ENCODE measurements around the gene ATP6AP1. TPM values are rescaled to one million over a fixed set of nuclear protein-coding genes. Genes with fewer than 3 reads are reported as not detected.
"Not testable (repeated sequence)": the region's sequence is repeated elsewhere in the genome, so short reads cannot be mapped to it uniquely, and the experiment has no call there.

The ATP6AP1 gene
- total and polyA plus RNA-seq, 2 donors (not counting 3 experiments of a cell fraction or from before 2014, with no cell fraction given), result 145 to 322 TPM

DNA sequence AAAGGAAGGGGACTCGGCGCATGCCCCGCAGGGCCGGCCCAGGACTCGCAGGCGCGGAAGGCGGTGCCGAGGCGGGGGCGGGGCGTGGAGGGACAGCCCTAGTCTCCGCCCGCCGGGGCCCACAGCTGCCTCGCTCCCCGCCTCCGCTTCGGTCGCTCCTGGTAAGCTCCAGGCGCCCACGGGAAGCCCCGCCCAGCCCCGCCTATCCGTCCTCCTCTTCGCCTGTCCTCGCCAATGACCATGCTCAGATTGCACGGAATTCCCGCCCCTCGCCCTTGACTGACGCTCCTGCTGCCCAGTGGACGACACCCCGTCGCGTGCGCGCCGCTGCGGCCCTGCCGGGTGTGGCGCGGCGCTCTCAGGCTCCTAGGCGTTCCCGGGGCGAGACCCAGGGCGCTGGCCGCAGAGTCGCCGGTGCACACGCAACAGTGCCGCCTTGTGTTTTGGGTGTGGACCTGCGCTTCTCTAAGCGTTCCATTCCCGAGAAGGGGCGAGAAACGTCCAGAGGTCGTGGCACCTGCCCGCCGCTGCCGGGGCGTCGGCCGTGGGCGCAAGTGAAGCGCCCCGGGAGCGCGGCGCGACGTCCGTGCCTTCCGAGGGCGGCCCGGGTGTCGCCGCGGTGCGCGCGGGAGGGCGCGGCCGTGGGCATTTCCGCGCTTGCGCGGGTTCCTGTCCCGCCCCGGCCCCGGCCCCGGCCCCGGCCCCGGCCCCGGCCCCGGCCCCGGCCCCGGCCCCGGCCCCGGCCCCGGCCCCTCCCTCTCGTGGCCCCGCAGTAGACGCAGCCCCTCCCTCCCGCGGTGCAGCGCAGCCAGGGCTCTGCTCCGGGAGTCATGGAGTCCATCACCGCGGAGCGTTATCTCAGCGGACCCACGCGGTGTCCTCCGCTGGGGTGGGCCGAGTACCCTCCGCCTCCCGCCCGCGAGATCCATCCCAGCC is 38.4 kb upstream of the ATP6AP1 start:
- dilution Hi-C loops (cut with MboI; ENCODE audit: extremely low pct_ligation_motif_present, low sequenced_read_pairs); H3K79me2 ChIP-seq (ENCODE audit: control insufficient read depth, insufficient read depth, low read length); H3K9ac ChIP-seq (replicated peaks; ENCODE audit: extremely low read depth, insufficient read depth, low read length); H3K9me1 ChIP-seq (replicated peaks; ENCODE audit: control insufficient read depth, extremely low read depth, insufficient read depth, low read length); H3K27ac ChIP-seq (ENCODE audit: insufficient read depth, low read depth, low read length); POLR2A ChIA-PET; H4K20me1 ChIP-seq (replicated peaks; ENCODE audit: control insufficient read depth, extremely low read depth, insufficient read depth, low read length); BruUV-seq (replicated peaks); H2AFZ ChIP-seq (ENCODE audit: low read depth, low read length); intact Hi-C loops (cut with micrococcal nuclease); H3K27me3 ChIP-seq (ENCODE audit: control insufficient read depth in 2 of 2, insufficient read depth in 2 of 2, low read length in 2 of 2); CTCF ChIA-PET; DNase-seq (ENCODE audit: low read depth, low spot score); H3K4me2 ChIP-seq (ENCODE audit: insufficient read depth, low read length); H3K4me1 ChIP-seq (ENCODE audit: control insufficient read depth, extremely low read depth, insufficient read depth, low read length); H3K36me3 ChIP-seq (ENCODE audit: control insufficient read depth in 2 of 2, extremely low read depth in 1 of 2, insufficient read depth in 2 of 2, low read length in 2 of 2); H3K9me3 ChIP-seq (replicated peaks; ENCODE audit: control insufficient read depth, insufficient read depth, low read length): not testable (repeated sequence)
- FAIRE-seq, result peak; percentile 100
- peak overlapping the region in 1 of 3 experiments; percentile 28 for H3K4me3 ChIP-seq (replicated peaks in 1 of 3; ENCODE audit: insufficient read depth in 1 of 3, low read depth in 1 of 3, low read length in 3 of 3)

DNA sequence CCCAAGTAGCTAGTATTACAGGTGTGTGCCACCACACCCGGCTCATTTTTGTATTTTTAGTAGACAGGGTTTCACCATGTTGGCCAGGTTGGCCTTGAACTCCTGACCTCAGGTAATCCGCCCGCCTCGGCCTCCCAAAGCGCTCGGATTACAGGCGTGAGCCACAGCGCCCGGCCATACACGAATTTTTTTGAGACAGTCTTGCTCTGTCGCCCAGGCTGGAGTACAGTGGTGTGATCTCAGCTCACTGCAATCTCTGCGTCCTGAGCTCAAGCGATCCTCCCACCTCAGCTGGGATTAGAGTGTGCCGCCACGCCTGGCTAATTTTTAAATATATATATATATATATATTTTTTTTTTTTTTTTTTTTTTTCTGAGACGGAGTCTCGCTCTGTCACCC is 32.1 kb upstream of the ATP6AP1 start:
- H3K9me1 ChIP-seq (replicated peaks; ENCODE audit: control insufficient read depth, extremely low read depth, insufficient read depth, low read length); BruUV-seq (replicated peaks); H3K4me3 ChIP-seq (replicated peaks in 1 of 3; ENCODE audit: insufficient read depth in 1 of 3, low read depth in 1 of 3, low read length in 3 of 3); H3K27ac ChIP-seq (ENCODE audit: insufficient read depth, low read depth, low read length); dilution Hi-C loops (cut with MboI; ENCODE audit: extremely low pct_ligation_motif_present, low sequenced_read_pairs); H3K9me3 ChIP-seq (replicated peaks; ENCODE audit: control insufficient read depth, insufficient read depth, low read length); H3K4me1 ChIP-seq (ENCODE audit: control insufficient read depth, extremely low read depth, insufficient read depth, low read length); H3K4me2 ChIP-seq (ENCODE audit: insufficient read depth, low read length); H3K27me3 ChIP-seq (ENCODE audit: control insufficient read depth in 2 of 2, insufficient read depth in 2 of 2, low read length in 2 of 2); H3K9ac ChIP-seq (replicated peaks; ENCODE audit: extremely low read depth, insufficient read depth, low read length); FAIRE-seq; DNase-seq (ENCODE audit: low read depth, low spot score); H2AFZ ChIP-seq (ENCODE audit: low read depth, low read length); H4K20me1 ChIP-seq (replicated peaks; ENCODE audit: control insufficient read depth, extremely low read depth, insufficient read depth, low read length); intact Hi-C loops (cut with micrococcal nuclease): not testable (repeated sequence)
- peaks cover 15 to 16% of the 10 kb centered on the region in 2 experiments for H3K36me3 ChIP-seq (ENCODE audit: control insufficient read depth in 2 of 2, extremely low read depth in 1 of 2, insufficient read depth in 2 of 2, low read length in 2 of 2)
- ChIA-PET CTCF (interaction anchor here (2.1 kb wide), 1 partner anchor 23 kb away, joined by 6 read pairs; no protein-coding TSS in a partner anchor), POLR2A (interaction anchor here (0.6 kb wide), 1 partner anchor 32 kb away, joined by 3 read pairs; no protein-coding TSS in a partner anchor)
- H3K79me2 ChIP-seq (ENCODE audit: control insufficient read depth, insufficient read depth, low read length), result peaks cover 20% of the 10 kb centered on the region
